ENCODE data around the gene MAD1L1.

MAD1L1 gene

GRCh38 chr7:1899196-1899595, 333.5 kb downstream of the MAD1L1 start:
- Histone ChIP-seq H3K4me3 (ENCODE audit: low read depth in 1 of 2, low read length in 2 of 2) (no peak overlapping the region), H3K36me3 (ENCODE audit: insufficient read depth, low read length) (peaks cover 59% of the 10 kb centered on the region), H3K27me3 (ENCODE audit: insufficient read depth, low read length, poor library complexity) (no peaks in the 10 kb centered on the region), H2AFZ (ENCODE audit: low read depth, low read length) (no peak overlapping the region), H4K20me1 (ENCODE audit: insufficient read depth, low read length) (peaks cover 59% of the 10 kb centered on the region), H3K4me1 (ENCODE audit: insufficient read depth, low read length) (no peaks in the 10 kb centered on the region), H3K27ac (ENCODE audit: low read length) (no peak overlapping the region), H3K9ac (ENCODE audit: low read depth, low read length) (no peak overlapping the region), H3K9me3 (ENCODE audit: insufficient read depth, low read length, severe bottlenecking) (no peaks in the 10 kb centered on the region), H3K79me2 (ENCODE audit: insufficient read depth, low read length) (0 out of 2 replicates have a peak, but pooled peaks cover 6% of the 10 kb centered on the region), H3K4me2 (ENCODE audit: insufficient read depth, low read length) (no peak overlapping the region)
- DNase-seq (no peak), ATAC-seq (ENCODE audit: insufficient read depth, low read depth) (no peak)
- TF ChIP-seq CTCF (IDR thresholded peaks at IDR 0.05; ENCODE audit: borderline replicate concordance, extremely low read depth, low read length, poor library complexity, severe bottlenecking): no peak
- TF ChIP-seq EZH2 (IDR thresholded peaks at IDR 0.05; ENCODE audit: borderline replicate concordance, low read depth, low read length, severe bottlenecking): no peak

DNA sequence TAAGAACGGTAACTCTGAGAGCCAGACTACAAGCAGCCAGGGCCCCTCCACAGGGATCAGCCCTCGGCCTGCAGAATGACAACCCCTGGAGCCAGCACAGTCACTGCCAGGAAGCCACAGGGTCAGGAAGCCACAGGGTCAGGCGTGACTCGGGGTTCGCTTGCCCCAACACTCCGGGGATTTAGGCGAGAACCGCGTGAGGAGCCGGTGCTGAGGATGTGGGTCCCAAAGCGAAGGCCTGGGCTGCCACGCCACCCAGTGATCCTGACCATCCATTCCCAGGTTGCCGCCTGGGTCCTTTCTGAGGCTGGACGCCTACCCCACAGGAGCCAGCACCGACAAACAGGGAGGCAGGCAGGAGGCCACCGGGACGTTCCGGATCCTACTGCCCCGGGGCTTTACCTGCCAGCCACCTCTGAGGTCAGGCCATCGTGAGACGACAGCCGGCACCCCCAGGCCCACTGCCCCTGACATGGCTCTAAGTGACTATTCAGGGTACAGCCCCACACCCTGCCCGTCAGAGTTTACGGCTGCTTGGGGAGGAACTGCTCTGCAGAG, 334.0 kb downstream of the MAD1L1 start:
- Histone ChIP-seq H3K36me3 (ENCODE audit: insufficient read depth, low read length) (peaks cover 64% of the 10 kb centered on the region), H3K4me2 (ENCODE audit: insufficient read depth, low read length) (no peak overlapping the region), H3K4me3 (ENCODE audit: low read depth in 1 of 2, low read length in 2 of 2) (no peak overlapping the region), H3K9me3 (ENCODE audit: insufficient read depth, low read length, severe bottlenecking) (no peaks in the 10 kb centered on the region), H2AFZ (ENCODE audit: low read depth, low read length) (no peak overlapping the region), H3K4me1 (ENCODE audit: insufficient read depth, low read length) (no peaks in the 10 kb centered on the region), H4K20me1 (ENCODE audit: insufficient read depth, low read length) (peaks cover 64% of the 10 kb centered on the region), H3K27ac (ENCODE audit: low read length) (0 out of 2 replicates have a peak overlapping the region, but pooled peaks have one; percentile 15), H3K79me2 (ENCODE audit: insufficient read depth, low read length) (0 out of 2 replicates have a peak, but pooled peaks cover 6% of the 10 kb centered on the region), H3K9ac (ENCODE audit: low read depth, low read length) (no peak overlapping the region), H3K27me3 (ENCODE audit: insufficient read depth, low read length, poor library complexity) (no peaks in the 10 kb centered on the region)
- no peak for TF ChIP-seq EZH2 (IDR thresholded peaks at IDR 0.05; ENCODE audit: borderline replicate concordance, low read depth, low read length, severe bottlenecking)
- TF ChIP-seq CTCF (IDR thresholded peaks at IDR 0.05; ENCODE audit: borderline replicate concordance, extremely low read depth, low read length, poor library complexity, severe bottlenecking): no peak
- ATAC-seq (ENCODE audit: insufficient read depth, low read depth): no peak
- no peak for DNase-seq

DNA sequence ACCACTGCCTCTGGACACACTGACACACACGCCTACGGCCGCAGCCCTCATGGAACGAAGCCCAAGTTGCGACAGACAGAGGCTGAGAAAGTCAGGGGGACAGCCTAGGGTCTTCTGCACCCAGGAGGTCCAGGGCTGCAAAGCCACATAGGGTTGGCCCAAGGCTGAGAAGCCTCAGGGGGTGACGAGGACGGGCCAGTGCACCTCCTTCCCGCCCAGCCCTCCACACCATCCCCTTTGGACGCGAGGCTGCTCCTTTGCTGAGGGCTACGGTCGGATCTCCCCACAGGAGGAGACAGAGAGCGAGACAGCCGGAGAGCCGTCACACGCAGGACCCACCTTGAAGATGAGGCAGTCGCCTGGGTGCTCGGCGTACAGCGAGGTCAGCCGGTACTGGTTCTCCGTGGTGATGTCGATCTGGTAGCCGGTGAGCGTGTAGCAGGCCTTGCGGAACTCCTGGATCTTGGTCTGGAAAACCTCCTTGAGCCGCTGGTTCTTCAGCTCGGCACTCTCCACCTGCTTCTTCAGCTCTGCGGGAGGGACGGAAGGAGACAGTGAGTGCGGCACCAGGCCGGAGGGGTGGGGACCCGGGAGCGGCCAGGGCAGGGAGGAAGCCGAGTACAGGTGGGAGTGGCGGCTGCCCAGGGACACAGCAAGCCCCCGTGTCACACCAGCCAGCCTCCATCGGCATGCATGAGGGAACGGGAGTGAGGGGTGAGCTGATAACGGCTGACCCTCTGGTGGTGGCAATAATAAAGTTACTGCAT, 334.7 kb downstream of the MAD1L1 start:
- Histone ChIP-seq H3K4me3 (ENCODE audit: low read depth in 1 of 2, low read length in 2 of 2) (no peak overlapping the region), H3K27ac (ENCODE audit: low read length) (no peak overlapping the region), H3K4me2 (ENCODE audit: insufficient read depth, low read length) (no peak overlapping the region), H3K9me3 (ENCODE audit: insufficient read depth, low read length, severe bottlenecking) (no peaks in the 10 kb centered on the region), H3K36me3 (ENCODE audit: insufficient read depth, low read length) (peaks cover 67% of the 10 kb centered on the region), H4K20me1 (ENCODE audit: insufficient read depth, low read length) (peaks cover 69% of the 10 kb centered on the region), H3K27me3 (ENCODE audit: insufficient read depth, low read length, poor library complexity) (no peaks in the 10 kb centered on the region), H3K4me1 (ENCODE audit: insufficient read depth, low read length) (no peaks in the 10 kb centered on the region), H3K79me2 (ENCODE audit: insufficient read depth, low read length) (0 out of 2 replicates have a peak, but pooled peaks cover 6% of the 10 kb centered on the region), H3K9ac (ENCODE audit: low read depth, low read length) (no peak overlapping the region), H2AFZ (ENCODE audit: low read depth, low read length) (no peak overlapping the region)
- ATAC-seq (ENCODE audit: insufficient read depth, low read depth) (no peak), DNase-seq (no peak)
- TF ChIP-seq EZH2 (IDR thresholded peaks at IDR 0.05; ENCODE audit: borderline replicate concordance, low read depth, low read length, severe bottlenecking) (no peak), CTCF (IDR thresholded peaks at IDR 0.05; ENCODE audit: borderline replicate concordance, extremely low read depth, low read length, poor library complexity, severe bottlenecking) (no peak)

Data from DND-41 (cell line).